22Rv1 (cell line): ENCODE results near the gene TOGARAM1.
A peak's percentile ranks its signal among the peaks of the same experiment; 100 is the strongest.

Source experiments
- H3K27ac ChIP-seq: fragments of 450-650 bp; 2 replicates; pipeline ENCODE4 v1.5.1; 2017
- ZFX ChIP-seq: fragments of 450-650 bp; IDR thresholded peaks from 2 replicates; pipeline ENCODE4 v1.6.1; 2017; ENCODE audit warnings: antibody characterized with exemption, borderline replicate concordance
- TF ChIP-seq, protein P1 (sequence below): fragments of 450-650 bp; IDR thresholded peaks from 2 replicates; pipeline ENCODE4 v1.5.1; 2017; ENCODE audit warnings: mild to moderate bottlenecking

The TOGARAM1 gene

GRCh38 chr14:44961554-44962333 lies at the start of gene TOGARAM1, which contains the start of gene KLHL28:
Gene TOGARAM1 (plus strand): TSS chr14:44962190. CDS start chr14:44962422, 232 bp downstream.
Gene KLHL28 (minus strand): TSS chr14:44961947. CDS start chr14:44945928, 16,019 bp downstream.
- TF ChIP-seq, protein P1, sequence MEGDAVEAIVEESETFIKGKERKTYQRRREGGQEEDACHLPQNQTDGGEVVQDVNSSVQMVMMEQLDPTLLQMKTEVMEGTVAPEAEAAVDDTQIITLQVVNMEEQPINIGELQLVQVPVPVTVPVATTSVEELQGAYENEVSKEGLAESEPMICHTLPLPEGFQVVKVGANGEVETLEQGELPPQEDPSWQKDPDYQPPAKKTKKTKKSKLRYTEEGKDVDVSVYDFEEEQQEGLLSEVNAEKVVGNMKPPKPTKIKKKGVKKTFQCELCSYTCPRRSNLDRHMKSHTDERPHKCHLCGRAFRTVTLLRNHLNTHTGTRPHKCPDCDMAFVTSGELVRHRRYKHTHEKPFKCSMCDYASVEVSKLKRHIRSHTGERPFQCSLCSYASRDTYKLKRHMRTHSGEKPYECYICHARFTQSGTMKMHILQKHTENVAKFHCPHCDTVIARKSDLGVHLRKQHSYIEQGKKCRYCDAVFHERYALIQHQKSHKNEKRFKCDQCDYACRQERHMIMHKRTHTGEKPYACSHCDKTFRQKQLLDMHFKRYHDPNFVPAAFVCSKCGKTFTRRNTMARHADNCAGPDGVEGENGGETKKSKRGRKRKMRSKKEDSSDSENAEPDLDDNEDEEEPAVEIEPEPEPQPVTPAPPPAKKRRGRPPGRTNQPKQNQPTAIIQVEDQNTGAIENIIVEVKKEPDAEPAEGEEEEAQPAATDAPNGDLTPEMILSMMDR: no peak
- no peak for TF ChIP-seq ZFX
- peak within 1 kb of the TSS; percentile 94 for H3K27ac ChIP-seq

DNA sequence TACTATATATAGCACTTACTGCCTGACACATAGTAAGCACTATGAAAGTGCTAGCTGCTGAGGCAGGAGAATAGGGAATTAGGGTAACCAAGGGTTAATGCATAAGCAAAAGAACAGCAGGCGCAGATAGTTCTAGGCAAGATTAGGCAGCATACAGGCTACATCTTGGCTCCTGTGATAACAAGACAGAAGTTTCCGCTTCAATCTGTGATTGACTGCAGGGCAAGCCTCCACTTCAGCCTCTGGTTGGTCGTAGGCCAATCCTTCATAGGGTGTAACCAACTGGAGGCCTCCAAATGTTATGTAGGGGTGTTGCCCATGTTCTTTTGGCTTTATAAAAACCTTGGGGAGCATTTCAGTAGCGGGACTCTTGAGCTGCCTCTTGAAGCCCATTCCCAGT lies 47.1 kb upstream of the TOGARAM1 start:
- TF ChIP-seq, protein P1: no peak
- TF ChIP-seq ZFX: no peak

DNA sequence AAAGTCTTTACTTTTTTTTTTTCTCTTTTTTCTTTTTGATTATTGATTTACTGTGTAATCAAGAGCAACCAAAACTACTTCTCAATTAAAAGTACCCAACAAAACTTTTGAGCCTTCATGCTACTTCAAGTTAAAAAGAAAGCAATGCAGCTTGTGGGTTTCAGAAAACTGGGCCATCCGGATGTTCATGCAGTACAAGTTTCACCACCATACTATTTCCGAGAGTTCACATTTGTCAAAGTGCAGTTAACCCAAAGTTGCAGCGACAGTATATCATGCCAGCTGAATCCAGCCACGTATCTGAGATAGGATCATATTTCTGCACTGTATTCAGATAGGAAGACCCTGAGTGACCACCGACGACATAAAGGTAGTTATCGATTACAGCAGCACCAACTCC lies 33.2 kb upstream of the TOGARAM1 start:
- H3K27ac ChIP-seq: no peak overlapping the region

More for the DNA sequence above, 47.1 kb upstream of the TOGARAM1 start:
- H3K27ac ChIP-seq: no peak overlapping the region

GRCh38 chr14:44935155-44935554 lies 26.8 kb upstream of the TOGARAM1 start:
- no peak overlapping the region for H3K27ac ChIP-seq
- TF ChIP-seq, protein P1: no peak
- no peak for TF ChIP-seq ZFX

More for the DNA sequence above, 33.2 kb upstream of the TOGARAM1 start:
- TF ChIP-seq, protein P1: no peak
- no peak for TF ChIP-seq ZFX

DNA sequence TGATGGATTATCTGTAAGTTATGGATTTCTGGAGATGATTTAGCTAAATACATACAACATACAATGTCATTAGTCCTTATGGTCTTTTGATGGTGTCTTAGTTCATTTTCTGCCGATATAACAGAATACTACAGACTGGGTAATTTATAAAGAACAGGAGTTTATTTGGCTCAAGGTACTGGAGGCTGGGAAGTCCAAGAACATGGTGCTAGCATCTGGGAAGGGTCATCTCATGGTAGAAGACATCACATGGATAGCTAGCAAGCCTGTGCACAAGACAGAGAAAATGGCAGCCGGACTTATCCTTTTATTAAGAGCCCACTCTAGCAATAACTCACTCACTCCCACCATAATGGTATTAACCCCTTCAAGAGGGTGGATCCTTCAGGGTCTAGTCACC lies 24.4 kb upstream of the TOGARAM1 start:
- TF ChIP-seq ZFX: no peak
- TF ChIP-seq, protein P1: no peak
- H3K27ac ChIP-seq: no peak overlapping the region

DNA sequence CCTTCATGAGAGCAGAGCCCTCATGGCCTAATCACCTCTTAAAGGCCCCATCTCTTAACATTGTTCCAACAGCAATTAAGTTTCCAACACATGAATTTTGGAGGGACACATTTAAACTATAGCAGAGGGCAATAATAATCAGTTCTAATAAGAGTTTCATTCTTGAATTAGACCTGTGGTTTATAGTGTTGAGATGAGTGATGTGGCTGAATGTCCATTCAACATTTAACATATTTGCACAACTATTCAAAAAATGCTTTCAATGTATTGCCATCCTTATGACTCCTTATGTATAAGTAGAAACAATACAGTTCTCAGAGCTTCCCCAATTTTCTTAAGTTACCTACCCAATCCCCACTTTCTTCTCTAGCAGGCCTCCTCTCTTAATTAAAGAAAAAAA lies 21.8 kb upstream of the TOGARAM1 start:
- no peak overlapping the region for H3K27ac ChIP-seq
- no peak for TF ChIP-seq ZFX
- TF ChIP-seq, protein P1: no peak

DNA sequence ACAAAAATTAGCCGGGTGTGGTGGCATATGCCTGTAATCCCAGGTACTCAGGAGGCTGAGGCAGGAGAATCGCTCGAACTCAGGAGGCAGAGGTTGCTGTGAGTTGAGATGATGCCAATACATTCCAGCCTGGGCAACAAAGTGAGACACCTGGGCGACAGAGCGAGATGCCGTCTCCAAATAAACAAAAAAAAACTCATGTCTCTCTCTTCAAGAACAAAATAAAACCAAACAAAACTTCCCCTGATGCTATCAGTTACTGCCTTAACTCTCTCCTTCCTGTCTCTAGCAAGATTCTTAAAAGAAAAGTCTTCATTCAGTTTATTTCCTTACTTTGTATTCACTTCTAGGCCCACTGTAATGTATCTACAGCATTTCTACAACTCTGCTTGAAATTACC lies 21.0 kb upstream of the TOGARAM1 start:
- H3K27ac ChIP-seq: no peak overlapping the region
- no peak for TF ChIP-seq ZFX
- TF ChIP-seq, protein P1: no peak
